Bronchial smooth muscle cell (primary cell): ENCODE results near the gene NR1D1. TPM values are rescaled to one million over a fixed set of nuclear protein-coding genes. Genes with fewer than 3 reads are reported as not detected.

Experiments
- total RNA-seq: library from RNA; depleted of rRNA; stranded (reverse); fragments of >200 nt; gene quantifications from 2 replicates; pipeline ENCODE4 v1.2.1, GENCODE V29; 2014

Gene NR1D1
- 1.9 and 2.2 TPM in 2 replicates for total RNA-seq

DNA sequence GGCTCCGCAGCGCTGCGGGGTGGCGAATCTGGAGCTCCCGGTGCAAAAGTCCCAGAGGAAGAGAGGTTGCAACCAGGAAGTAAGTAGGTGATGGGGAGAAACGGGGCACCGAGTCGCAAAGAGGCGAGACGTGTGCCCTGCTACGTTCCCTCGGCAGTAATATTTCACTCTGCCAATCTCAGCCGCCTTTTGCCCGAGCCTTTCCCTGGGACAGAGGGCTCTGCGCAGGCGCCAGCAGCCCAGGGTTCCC lies at the start of gene NR1D1:
Gene NR1D1 (minus strand): TSS at position 171 of the 250 bp plus-strand sequence. CDS start 495 bp downstream, outside the sequence.

DNA sequence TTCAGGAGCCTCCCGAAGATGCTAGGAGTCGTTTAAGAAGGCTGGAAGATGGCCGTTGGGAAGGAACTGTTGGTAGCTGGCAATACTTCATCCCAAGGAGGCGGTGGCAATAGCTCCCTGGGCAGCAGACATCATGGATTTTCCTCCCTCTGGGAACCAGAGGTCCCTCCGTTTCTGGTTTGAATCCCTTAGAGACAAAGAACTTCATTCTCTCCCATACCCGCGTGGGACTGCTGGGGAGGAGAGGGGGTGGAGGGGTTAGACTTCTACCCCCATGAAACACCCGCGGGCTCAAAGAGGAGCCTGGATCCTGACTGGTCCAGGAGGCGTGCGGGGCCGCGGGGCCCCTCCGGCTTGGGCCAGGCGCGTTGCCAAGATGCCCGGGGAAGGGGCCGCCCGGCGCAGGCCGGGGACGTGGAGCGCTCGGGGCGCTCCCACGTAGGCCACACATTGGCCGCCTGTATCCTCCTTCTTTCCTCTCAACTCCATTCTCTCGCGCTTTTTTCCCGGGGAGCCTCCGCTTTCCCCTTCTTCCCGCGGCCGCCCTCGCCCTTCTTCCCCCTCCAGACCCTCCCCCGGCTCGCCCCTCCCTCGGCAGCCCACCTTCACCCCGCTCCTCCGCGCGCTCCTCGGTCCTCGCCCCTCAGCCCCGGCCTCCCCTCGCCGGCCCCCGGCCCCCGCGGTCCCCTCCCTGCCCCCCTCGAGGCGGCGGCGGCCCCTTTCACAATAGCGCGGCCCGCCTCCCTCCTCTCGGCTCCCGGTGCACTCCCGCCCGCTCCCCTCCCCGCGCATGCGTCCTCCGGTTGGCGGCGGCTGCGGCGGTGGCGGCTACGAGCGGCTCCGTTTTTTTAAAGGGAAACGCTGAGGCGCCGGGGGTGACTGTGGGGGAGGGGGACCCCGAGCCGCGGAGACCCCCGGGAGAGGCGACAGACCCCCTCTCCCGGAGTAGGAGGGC lies 21.1 kb upstream of the NR1D1 start, which contains the start of gene MSL1:
Gene MSL1 (plus strand): TSS at position 791 of the 955 bp plus-strand sequence. CDS start 642 bp downstream, outside the sequence.

DNA sequence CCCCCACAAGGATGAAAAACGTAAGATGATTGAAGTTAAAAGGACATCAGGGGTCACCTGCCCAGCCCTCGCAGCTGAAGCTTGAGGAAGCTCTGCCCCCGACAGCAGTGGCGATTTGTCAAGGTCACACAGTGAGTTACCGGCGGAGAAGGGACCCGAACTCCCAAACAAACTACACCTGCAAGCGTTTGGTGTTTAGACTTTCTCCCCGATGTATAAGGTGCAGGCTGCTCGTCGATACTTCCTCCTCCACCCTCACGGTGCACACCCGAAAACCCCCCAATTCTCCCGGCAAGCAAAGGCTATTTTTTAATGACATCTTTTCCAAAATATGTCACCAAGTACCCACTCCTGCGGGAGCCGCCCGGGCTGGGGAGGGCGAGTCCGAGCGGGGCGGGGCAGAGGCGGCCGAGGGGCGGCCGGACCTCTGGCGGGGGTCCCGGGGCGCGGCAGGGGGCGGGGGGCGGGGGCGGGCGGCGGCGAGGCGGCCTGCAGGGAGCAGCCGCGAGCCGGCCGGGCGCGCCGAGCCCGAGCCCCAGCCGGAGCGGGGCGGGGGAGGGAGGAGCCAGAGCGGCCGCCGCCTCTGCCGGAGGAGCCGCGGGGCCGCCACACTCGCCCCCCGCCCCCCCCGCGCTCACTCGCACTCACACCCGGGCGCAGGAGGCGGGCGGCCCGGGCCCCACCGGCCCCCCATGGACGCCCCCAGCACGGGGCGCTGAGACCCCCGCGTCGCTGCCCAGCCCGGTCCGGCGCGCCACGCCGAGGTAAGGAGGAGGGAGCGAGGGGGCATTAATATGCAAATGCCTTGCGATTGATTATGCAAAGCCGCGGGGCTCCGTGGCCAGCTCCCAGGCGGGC lies 37.8 kb downstream of the NR1D1 start, which contains the start of gene THRA:
Gene THRA (plus strand): TSS at position 637 of the 858 bp plus-strand sequence. CDS start 11,524 bp downstream, outside the sequence.

Other genes starting within 250 kb of the NR1D1 start
- gene IKZF3, start 236.3 kb downstream of the NR1D1 start, total RNA-seq = under 0.01 TPM in 1 of 2 replicates, not detected in the other
- gene ZPBP2, start 232.4 kb downstream of the NR1D1 start, total RNA-seq = not detected in 2 replicates
- 5.5 and 5.6 TPM in 2 replicates for gene GSDMB, start 182.0 kb downstream of the NR1D1 start, total RNA-seq
- gene ORMDL3, start 173.0 kb downstream of the NR1D1 start, total RNA-seq = 58.2 and 69.5 TPM in 2 replicates
- not detected in 2 replicates for gene LRRC3C, start 172.9 kb downstream of the NR1D1 start, total RNA-seq
- not detected in 2 replicates for gene GSDMA, start 137.6 kb downstream of the NR1D1 start, total RNA-seq
- gene PSMD3, start 119.8 kb downstream of the NR1D1 start, total RNA-seq = 56.8 and 63.4 TPM in 2 replicates
- 0.16 TPM in 1 of 2 replicates, not detected in the other for gene CSF3, start 85.1 kb downstream of the NR1D1 start, total RNA-seq
- 23.8 and 27.2 TPM in 2 replicates for gene MED24, start 46.2 kb downstream of the NR1D1 start, total RNA-seq
- 25.5 and 51.2 TPM in 2 replicates for gene THRA, start 37.6 kb downstream of the NR1D1 start, total RNA-seq
- 32.2 and 32.6 TPM in 2 replicates for gene MSL1, start 21.4 kb upstream of the NR1D1 start, total RNA-seq
- 21.2 and 25.5 TPM in 2 replicates for gene CASC3, start 39.9 kb upstream of the NR1D1 start, total RNA-seq
- 0.52 and 1.6 TPM in 2 replicates for gene RAPGEFL1, start 76.9 kb upstream of the NR1D1 start, total RNA-seq
- 2.6 and 5.0 TPM in 2 replicates for gene WIPF2, start 118.7 kb upstream of the NR1D1 start, total RNA-seq
- 0.94 and 1.7 TPM in 2 replicates for gene CDC6, start 187.3 kb upstream of the NR1D1 start, total RNA-seq
- 3.9 and 6.9 TPM in 2 replicates for gene RARA, start 208.6 kb upstream of the NR1D1 start, total RNA-seq